ENCODE measurements around the gene SMPD3. TPM values are rescaled to one million over a fixed set of nuclear protein-coding genes. Genes with fewer than 3 reads are reported as not detected.

Gene SMPD3
- total and polyA plus RNA-seq, 2 of the 8 experiments (the other 6 are each of a cell fraction or from before 2014, with no cell fraction given) = 0.39 to 1.3 TPM

- no peak for TF ChIP-seq NRF1 (IDR thresholded peaks at IDR 0.05; ENCODE audit: low read depth, low read length)
- TF ChIP-seq SP4 (IDR thresholded peaks at IDR 0.05; ENCODE audit: low read length) = no peak
Measured at GRCh38 chr16:68342620-68343019, 105.7 kb downstream of the SMPD3 start (continued).
